WTC11 (cell line): ENCODE measurements around the gene STIM2. TPM values are rescaled to one million over a fixed set of nuclear protein-coding genes. Genes with fewer than 3 reads are reported as not detected.

Source experiments
- ATAC-seq: fragments of 200-7000 bp; cut with Tn5 transposase; 2 replicates; pipeline ENCODE4 v1.10.0; 2021; ENCODE audit warnings: mild to moderate bottlenecking, moderate library complexity
- CTCF ChIA-PET: fragments of 300-600 bp; sonication (Branson Sonifier 250); formaldehyde crosslinking; loops from one replicate; lab custom pipeline; 2021; ENCODE audit warnings: antibody characterized with exemption; lab: Charles Lee
- POLR2A ChIA-PET: fragments of 350-600 bp; sonication (Branson Sonifier 250); formaldehyde crosslinking; loops from one replicate; lab custom pipeline; 2021; ENCODE audit warnings: antibody characterized with exemption; lab: Charles Lee
- DNase-seq: peaks from one replicate; pipeline ENCODE4 v3.0.0; 2021; ENCODE audit warnings: low spot score
- H3K27ac Mint-ChIP-seq: 2 replicates; pipeline ENCODE4 v1.8.0; 2021; ENCODE audit warnings: mixed read lengths
- H3K27me3 Mint-ChIP-seq: 2 replicates; pipeline ENCODE4 v1.8.0; 2021; ENCODE audit warnings: low read depth, mild to moderate bottlenecking, moderate library complexity, mixed read lengths
- H3K36me3 Mint-ChIP-seq: 2 replicates; pipeline ENCODE4 v1.8.0; 2021; ENCODE audit warnings: mixed read lengths
- H3K4me1 Mint-ChIP-seq: 2 replicates; pipeline ENCODE4 v1.8.0; 2022; ENCODE audit warnings: mixed read lengths
- H3K4me3 Mint-ChIP-seq: 2 replicates; pipeline ENCODE4 v1.8.0; 2021; ENCODE audit warnings: mild to moderate bottlenecking, moderate library complexity, mixed read lengths
- H3K9me3 Mint-ChIP-seq: 2 replicates; pipeline ENCODE4 v1.8.0; 2021; ENCODE audit warnings: mixed read lengths
- CREM ChIP-seq: sonication (generic); formaldehyde crosslinking; IDR thresholded peaks from 2 replicates; pipeline ENCODE4 v1.8.1; 2022; ENCODE audit warnings: mild to moderate bottlenecking, missing genetic modification reagents, moderate library complexity
- E2F1 ChIP-seq: sonication (generic); formaldehyde crosslinking; IDR thresholded peaks from 2 replicates; pipeline ENCODE4 v1.8.0; 2022; ENCODE audit warnings: mild to moderate bottlenecking, missing genetic modification reagents
- ERG ChIP-seq: fragments of 250-450 bp; sonication (Bioruptor Pico); IDR thresholded peaks from 2 replicates; pipeline ENCODE4 v1.8.0; 2021; ENCODE audit warnings: mild to moderate bottlenecking
- FOXP1 ChIP-seq: sonication (generic); formaldehyde crosslinking; IDR thresholded peaks from 2 replicates; pipeline ENCODE4 v1.8.0; 2022; ENCODE audit warnings: missing genetic modification reagents, mild to moderate bottlenecking, moderate library complexity, borderline replicate concordance
- FOXP4 ChIP-seq: sonication (generic); formaldehyde crosslinking; IDR thresholded peaks from 2 replicates; pipeline ENCODE4 v1.8.0; 2022; ENCODE audit warnings: mild to moderate bottlenecking, missing genetic modification reagents
- GRHL2 ChIP-seq: fragments of 250-450 bp; sonication (Bioruptor Pico); IDR thresholded peaks from 2 replicates; pipeline ENCODE4 v1.8.0; 2022; ENCODE audit warnings: mild to moderate bottlenecking, moderate library complexity; ENCODE audit not compliant: insufficient replicate concordance, severe bottlenecking
- HMGXB4 ChIP-seq: sonication (generic); formaldehyde crosslinking; IDR thresholded peaks from 2 replicates; pipeline ENCODE4 v1.8.1; 2023; ENCODE audit warnings: mild to moderate bottlenecking, moderate library complexity, missing genetic modification reagents
- MXD4 ChIP-seq: fragments of 250-450 bp; sonication (Bioruptor Pico); IDR thresholded peaks from 2 replicates; pipeline ENCODE4 v1.8.0; 2021; ENCODE audit warnings: mild to moderate bottlenecking, moderate library complexity, borderline replicate concordance
- NR3C1 ChIP-seq: sonication (generic); formaldehyde crosslinking; conservative IDR thresholded peaks from 2 replicates; pipeline ENCODE4 v1.8.1; 2023; ENCODE audit warnings: low read depth, mild to moderate bottlenecking, missing genetic modification reagents
- PRDM15 ChIP-seq: sonication (generic); formaldehyde crosslinking; IDR thresholded peaks from 2 replicates; pipeline ENCODE4 v1.8.0; 2022; ENCODE audit warnings: missing genetic modification reagents
- RELA ChIP-seq: sonication (generic); formaldehyde crosslinking; IDR thresholded peaks from 2 replicates; pipeline ENCODE4 v1.8.1; 2022; ENCODE audit warnings: missing genetic modification reagents, mild to moderate bottlenecking, borderline replicate concordance
- SMAD3 ChIP-seq: sonication (generic); formaldehyde crosslinking; IDR thresholded peaks from 2 replicates; pipeline ENCODE4 v1.8.0; 2022; ENCODE audit warnings: missing genetic modification reagents, mild to moderate bottlenecking, borderline replicate concordance
- ZNF263 ChIP-seq: sonication (generic); formaldehyde crosslinking; IDR thresholded peaks from 2 replicates; pipeline ENCODE4 v1.8.1; 2022; ENCODE audit warnings: low read depth, mild to moderate bottlenecking, moderate library complexity, missing genetic modification reagents
- ZNF425 ChIP-seq: fragments of 250-450 bp; sonication (Bioruptor Pico); conservative IDR thresholded peaks from 2 replicates; pipeline ENCODE4 v1.9.0; 2021; ENCODE audit warnings: mild to moderate bottlenecking
- ZNF512 ChIP-seq: sonication (generic); formaldehyde crosslinking; IDR thresholded peaks from 2 replicates; pipeline ENCODE4 v1.8.1; 2022; ENCODE audit warnings: missing genetic modification reagents, borderline replicate concordance
- total RNA-seq: library from RNA; stranded (reverse); gene quantifications from 3 replicates; pipeline ENCODE4 v1.2.3, GENCODE V29; 2021

The STIM2 gene
- total RNA-seq, 1 experiment from 2014 or later = 22.4 TPM

- no peak for TF ChIP-seq SMAD3 (CRISPR knock-in tag)
- TF ChIP-seq MXD4 (CRISPR knock-in tag) = no peak
- TF ChIP-seq E2F1 = no peak
- TF ChIP-seq ZNF263 (CRISPR knock-in tag) = no peak
- no peak for TF ChIP-seq NR3C1 (CRISPR knock-in tag)
- no peak for TF ChIP-seq ZNF512 (CRISPR knock-in tag)
These were observed 82.8 kb downstream of the STIM2 start (continued) for GRCh38 chr4:26943391-26943790.

- no peak for ATAC-seq
- H3K27me3 Mint-ChIP-seq = no peaks in the 10 kb centered on the region
- DNase-seq = no peak
- H3K4me1 Mint-ChIP-seq = peaks cover 14% of the 10 kb centered on the region
- TF ChIP-seq RELA (CRISPR knock-in tag) (no peak), ZNF425 (CRISPR knock-in tag) (no peak), FOXP4 (CRISPR knock-in tag) (no peak), FOXP1 (CRISPR knock-in tag) (no peak), HMGXB4 (no peak), ERG (CRISPR knock-in tag) (no peak), SMAD3 (CRISPR knock-in tag) (no peak), GRHL2 (CRISPR knock-in tag) (no peak), PRDM15 (CRISPR knock-in tag) (no peak), CREM (no peak)
- ChIA-PET CTCF (no interaction called here), POLR2A (no interaction called here)
- peaks cover 8% of the 10 kb centered on the region for H3K9me3 Mint-ChIP-seq
- H3K4me3 Mint-ChIP-seq = no peak overlapping the region
- no peak overlapping the region for H3K27ac Mint-ChIP-seq
- 0 out of 2 replicates have a peak, but pooled peaks cover 8% of the 10 kb centered on the region for H3K36me3 Mint-ChIP-seq
These were observed 85.2 kb downstream of the STIM2 start for GRCh38 chr4:26945794-26946193.
